K562 (cell line): ENCODE data around the gene NBR1. TPM values are rescaled to one million over a fixed set of nuclear protein-coding genes. Genes with fewer than 3 reads are reported as not detected.
A peak's percentile ranks its signal among the peaks of the same experiment; 100 is the strongest.

ENCODE experiments used
- ADNP ChIP-seq: fragments of 200-800 bp; sonication (Bioruptor generic); IDR thresholded peaks from 2 replicates; pipeline ENCODE4 v1.6.1; 2016; ENCODE audit warnings: missing genetic modification characterization, missing compliant biosample characterization
- CCAR2 ChIP-seq: fragments of 200-400 bp; formaldehyde crosslinking; IDR thresholded peaks from 2 replicates; pipeline ENCODE4 v1.6.1; 2017; ENCODE audit warnings: mild to moderate bottlenecking, low read depth, low read length
- DLX4 ChIP-seq: fragments of 250-450 bp; sonication (Bioruptor Pico); IDR thresholded peaks from 2 replicates; pipeline ENCODE4 v1.6.1; 2021; ENCODE audit warnings: mild to moderate bottlenecking
- FOXK1 ChIP-seq: sonication (generic); formaldehyde crosslinking; IDR thresholded peaks from 2 replicates; pipeline ENCODE4 v1.8.0; 2022; ENCODE audit warnings: missing genetic modification reagents, mild to moderate bottlenecking, borderline replicate concordance
- FOXP1 ChIP-seq: sonication (generic); formaldehyde crosslinking; IDR thresholded peaks from 2 replicates; pipeline ENCODE4 v1.8.0; 2022; ENCODE audit warnings: mild to moderate bottlenecking, missing genetic modification reagents
- MAZ ChIP-seq, 2 experiments: fragments of 450-650 bp in 1 of 2; sonication (generic) in 1 of 2; formaldehyde crosslinking; IDR thresholded peaks in 1 of 2; conservative IDR thresholded peaks in 1 of 2; 2 replicates each; pipeline versions ENCODE4 v1.4.0 to v1.5.0; 2020; ENCODE audit warnings: mild to moderate bottlenecking in 1 of 2, missing genetic modification reagents in 1 of 2
- MCM2 ChIP-seq: fragments of 450-650 bp; IDR thresholded peaks from 2 replicates; pipeline ENCODE4 v1.6.1; 2017; ENCODE audit warnings: low read depth, mild to moderate bottlenecking
- NR2C1 ChIP-seq, 2 experiments: fragments of 450-650 bp; IDR thresholded peaks; 2 replicates each; pipeline ENCODE4 v1.6.1; 2017; ENCODE audit warnings: mild to moderate bottlenecking in 2 of 2, antibody characterized with exemption in 1 of 2, inconsistent platforms in 1 of 2, missing compliant biosample characterization in 1 of 2, missing genetic modification characterization in 1 of 2
- NRF1 ChIP-seq, 2 experiments: fragments of 450-650 bp; IDR thresholded peaks in 1 of 2; conservative IDR thresholded peaks in 1 of 2; 2 replicates each; pipeline ENCODE4 v1.6.1; 2014; ENCODE audit warnings: mild to moderate bottlenecking in 2 of 2
- POLR2G ChIP-seq: fragments of 200-400 bp; formaldehyde crosslinking; IDR thresholded peaks from 2 replicates; pipeline ENCODE4 v1.6.1; 2017; ENCODE audit warnings: low read depth, mild to moderate bottlenecking, antibody characterized with exemption, low read length, moderate library complexity
- STAT5A ChIP-seq: IDR thresholded peaks from 2 replicates; pipeline ENCODE4 v1.6.1; 2012; ENCODE audit warnings: low read length, inconsistent platforms, borderline replicate concordance
- ZBTB26 ChIP-seq: fragments of 450-650 bp; formaldehyde crosslinking; IDR thresholded peaks from 2 replicates; pipeline ENCODE4 v1.4.0; 2022; ENCODE audit warnings: missing genetic modification characterization
- ZNF318 ChIP-seq, 2 experiments: fragments of 450-650 bp; IDR thresholded peaks; 2 replicates each; pipeline ENCODE4 v1.6.1; 2016; ENCODE audit warnings: mild to moderate bottlenecking in 2 of 2, borderline replicate concordance in 1 of 2, low read depth in 1 of 2, moderate library complexity in 1 of 2
- polyA plus RNA-seq, 8 experiments: library from polyadenylated mRNA; depleted of rRNA in 4 of 8; stranded (reverse) in 5 of 8; unstranded in 3 of 8; fragments of >200 nt; fragmentation: Nextera tagmentation in 2 of 8; fragmentation: Illumina TruSeq in 1 of 8; extraction: Ambion mirVana in 2 of 8; extraction: Trizol in 1 of 8; gene quantifications; 2 replicates each; pipeline versions ENCODE4 v1.2.1 to v1.2.3, GENCODE V29; 2011 to 2014; ENCODE audit warnings: inconsistent platforms in 1 of 8, missing spikeins in 1 of 8
- total RNA-seq, 7 experiments: library from RNA; depleted of rRNA in 6 of 7; stranded (reverse); fragments of >200 nt in 6 of 7; fragmentation: Illumina TruSeq in 2 of 7; extraction: Trizol in 2 of 7; gene quantifications; 2 replicates each; pipeline versions ENCODE4 v1.2.1 to v1.2.3, GENCODE V29; 2011 to 2021; ENCODE audit warnings: low replicate concordance in 1 of 7
- TF ChIP-seq, protein P1 (sequence below): sonication (generic); formaldehyde crosslinking; IDR thresholded peaks from 2 replicates; pipeline ENCODE4 v1.8.0; 2022; ENCODE audit warnings: missing genetic modification reagents, mild to moderate bottlenecking, moderate library complexity, borderline replicate concordance

NBR1 gene
- total and polyA plus RNA-seq, 9 of the 15 experiments (the other 6 are each of a cell fraction or from before 2014, with no cell fraction given) = 4.2 to 70.1 (median 39.9) TPM

- no peak for TF ChIP-seq CCAR2
- TF ChIP-seq, protein P1, sequence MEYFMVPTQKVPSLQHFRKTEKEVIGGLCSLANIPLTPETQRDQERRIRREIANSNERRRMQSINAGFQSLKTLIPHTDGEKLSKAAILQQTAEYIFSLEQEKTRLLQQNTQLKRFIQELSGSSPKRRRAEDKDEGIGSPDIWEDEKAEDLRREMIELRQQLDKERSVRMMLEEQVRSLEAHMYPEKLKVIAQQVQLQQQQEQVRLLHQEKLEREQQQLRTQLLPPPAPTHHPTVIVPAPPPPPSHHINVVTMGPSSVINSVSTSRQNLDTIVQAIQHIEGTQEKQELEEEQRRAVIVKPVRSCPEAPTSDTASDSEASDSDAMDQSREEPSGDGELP (CRISPR knock-in tag) = no peak
- no peak for TF ChIP-seq MAZ (CRISPR knock-in tag; conservative IDR thresholded peaks at IDR 0.05 in 1 of 2, IDR thresholded peaks at IDR 0.05 in 1 of 2)
- peak; percentile 70 for TF ChIP-seq NR2C1 (IDR thresholded peaks at IDR 0.05)
- TF ChIP-seq NR2C1 (tag; IDR thresholded peaks at IDR 0.05) = peak; percentile 70
- TF ChIP-seq DLX4 (CRISPR knock-in tag) = no peak
- TF ChIP-seq ZBTB26 (CRISPR knock-in tag) = no peak
- TF ChIP-seq FOXK1 = no peak
- 0 out of 4 replicates have a peak, but pooled peaks of 1 of the 2 experiments have one; percentile 46 for TF ChIP-seq ZNF318 (IDR thresholded peaks at IDR 0.05; ENCODE audit: borderline replicate concordance in 1 of 2, low read depth in 1 of 2)
- no peak for TF ChIP-seq MCM2
- no peak for TF ChIP-seq NRF1 (conservative IDR thresholded peaks at IDR 0.05 in 1 of 2, IDR thresholded peaks at IDR 0.05 in 1 of 2)
- no peak for TF ChIP-seq STAT5A
- TF ChIP-seq ADNP (tag) = no peak
- TF ChIP-seq FOXP1 (CRISPR knock-in tag) = no peak
- no peak for TF ChIP-seq POLR2G
Observed at GRCh38 chr17:43170140-43170765, 761 bp upstream of the NBR1 start (continued).
